Superior temporal gyrus (tissue), 1 donor: ENCODE data around the gene PPM1H.
"Not testable (repeated sequence)": the region's sequence is repeated elsewhere in the genome, so short reads cannot be mapped to it uniquely, and the experiment has no call there.

ENCODE experiments used
- DNase-seq: peaks from one replicate; pipeline ENCODE4 v3.0.0-alpha.2; 2016; ENCODE audit errors: extremely low spot score

PPM1H gene

GRCh38 chr12:62909340-62909739, 25.6 kb downstream of the PPM1H start:
- no peak for DNase-seq

DNA sequence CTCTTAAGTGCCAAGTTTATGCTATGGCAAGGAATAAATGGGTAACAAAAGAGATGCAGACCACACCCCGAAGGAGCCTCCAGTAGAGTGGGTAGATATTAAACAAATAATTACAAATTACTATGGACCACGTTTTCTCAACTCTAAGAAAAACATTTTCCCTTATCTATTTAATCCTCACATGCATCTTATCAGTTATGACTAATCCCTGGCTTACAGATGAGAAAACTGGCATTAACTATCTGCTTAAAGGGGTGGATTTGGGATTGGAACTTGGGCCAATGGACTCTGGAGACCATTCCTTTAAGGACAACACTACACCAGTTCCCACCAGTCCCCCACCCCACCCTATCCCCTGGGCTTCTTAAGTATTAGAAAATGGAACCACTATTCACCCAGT, 26.3 kb downstream of the PPM1H start:
- DNase-seq = no peak

GRCh38 chr12:62907561-62907960, 27.4 kb downstream of the PPM1H start:
- DNase-seq = peak; percentile 51

- DNase-seq = no peak
Measured at GRCh38 chr12:62907078-62907477, 27.9 kb downstream of the PPM1H start.

DNA sequence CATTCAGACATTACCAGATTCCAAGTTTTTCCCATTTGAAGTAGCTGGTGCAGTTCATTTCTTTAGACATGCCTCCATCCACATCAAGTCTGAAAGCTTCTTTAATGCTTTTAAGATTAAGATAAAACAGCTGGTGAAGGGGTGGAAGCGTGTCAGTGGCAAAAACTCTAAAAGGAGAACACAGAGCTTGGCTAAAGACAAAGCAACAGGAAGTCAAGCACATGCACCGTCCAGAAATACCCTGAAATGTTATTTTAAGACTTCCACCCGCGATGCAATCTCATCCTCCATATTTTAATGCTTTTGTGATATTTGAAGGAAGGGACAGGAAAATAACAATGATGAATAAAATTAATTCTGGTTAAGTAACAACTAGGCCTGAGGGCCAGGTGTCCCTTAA, 31.8 kb downstream of the PPM1H start:
- DNase-seq = peak; percentile 61

- no peak for DNase-seq
Measured at GRCh38 chr12:62900686-62901272, 34.2 kb downstream of the PPM1H start.

- no peak for DNase-seq
Measured at GRCh38 chr12:62899568-62900390, 35.2 kb downstream of the PPM1H start.

GRCh38 chr12:62898526-62898925, 36.4 kb downstream of the PPM1H start:
- no peak for DNase-seq

GRCh38 chr12:62895351-62895877, 39.5 kb downstream of the PPM1H start:
- DNase-seq = no peak

GRCh38 chr12:62893276-62893675, 41.7 kb downstream of the PPM1H start:
- no peak for DNase-seq

DNA sequence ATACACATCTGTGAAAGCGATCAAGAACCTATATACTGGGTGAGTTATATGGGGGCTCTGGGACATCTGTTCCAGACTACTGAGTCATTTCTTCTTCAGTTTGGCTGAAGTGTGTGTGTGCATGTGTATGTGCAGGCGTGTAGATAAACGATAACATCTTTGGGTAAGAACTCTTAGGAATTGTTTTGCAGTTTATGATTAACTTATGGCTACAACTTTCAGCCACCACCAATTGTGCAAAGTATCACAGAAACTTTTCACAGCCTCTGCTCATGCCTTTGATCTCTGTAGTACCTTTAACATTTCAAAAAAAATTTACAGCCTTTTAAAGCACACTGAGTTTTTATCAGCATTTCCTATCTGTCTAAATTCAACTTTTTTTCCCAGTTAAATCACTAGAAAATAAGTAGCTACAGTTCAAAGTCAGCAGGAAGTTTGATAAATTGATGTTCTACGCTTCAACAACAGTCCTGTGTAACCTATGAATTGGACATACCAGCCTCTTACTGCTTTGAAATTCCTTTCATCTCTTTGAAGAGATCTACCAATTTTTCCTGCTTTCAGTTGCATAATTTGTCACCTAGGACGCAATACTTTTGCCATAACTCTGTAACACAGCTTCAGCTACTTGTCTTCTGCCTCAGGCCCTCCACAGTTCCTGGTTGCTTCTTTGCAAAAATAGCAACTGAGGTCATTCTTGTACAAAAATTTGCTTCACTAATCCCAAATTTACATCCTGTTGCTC, 43.0 kb downstream of the PPM1H start:
- DNase-seq = no peak

GRCh38 chr12:62888454-62889110, 46.4 kb downstream of the PPM1H start:
- DNase-seq = no peak

GRCh38 chr12:62886796-62887195, 48.2 kb downstream of the PPM1H start:
- DNase-seq = no peak

- DNase-seq = no peak
Measured at GRCh38 chr12:62885242-62885641, 49.7 kb downstream of the PPM1H start.

GRCh38 chr12:62884832-62885231, 50.1 kb downstream of the PPM1H start:
- DNase-seq = not testable (repeated sequence)

DNA sequence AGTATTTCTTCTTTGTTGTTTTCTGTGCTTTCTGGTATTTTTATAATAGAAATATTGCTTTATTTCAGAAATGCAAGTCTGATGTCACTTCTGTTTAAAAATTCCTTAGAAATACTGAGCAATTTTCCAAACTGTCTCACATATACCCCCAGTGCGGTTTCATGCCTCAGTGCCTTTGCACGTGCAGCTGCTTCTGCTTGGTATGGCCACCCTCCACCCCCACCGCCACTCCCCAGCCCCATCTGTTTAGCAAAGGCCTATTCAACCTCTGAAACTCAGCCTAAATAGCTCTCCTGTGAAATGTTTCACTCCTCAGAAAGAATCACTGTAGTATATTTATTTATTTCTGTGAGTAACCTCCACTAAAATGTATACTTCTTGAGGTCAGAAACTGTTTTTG, 52.3 kb downstream of the PPM1H start:
- no peak for DNase-seq

GRCh38 chr12:62882140-62882539, 52.8 kb downstream of the PPM1H start:
- DNase-seq = no peak

DNA sequence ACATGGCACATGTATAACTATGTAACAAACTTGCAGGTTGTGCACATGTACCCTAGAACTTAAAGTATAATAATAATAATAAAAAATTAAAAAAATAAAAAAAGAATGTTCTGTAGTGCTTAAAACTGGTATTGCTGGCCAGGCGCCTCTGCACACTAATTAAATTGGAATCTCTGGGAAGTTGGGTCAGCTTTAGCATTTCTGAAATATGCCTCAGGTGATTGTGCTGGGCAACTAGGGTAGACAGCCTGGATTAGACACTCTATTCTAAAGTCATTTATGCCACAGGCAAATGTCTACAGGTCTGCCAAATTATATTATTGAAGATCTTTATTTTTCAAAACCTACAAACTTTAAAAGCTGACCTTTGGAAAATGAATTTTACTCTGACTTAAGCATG, 55.3 kb downstream of the PPM1H start:
- no peak for DNase-seq

- not testable (repeated sequence) for DNase-seq
Measured at GRCh38 chr12:62879228-62879627, 55.7 kb downstream of the PPM1H start.

DNA sequence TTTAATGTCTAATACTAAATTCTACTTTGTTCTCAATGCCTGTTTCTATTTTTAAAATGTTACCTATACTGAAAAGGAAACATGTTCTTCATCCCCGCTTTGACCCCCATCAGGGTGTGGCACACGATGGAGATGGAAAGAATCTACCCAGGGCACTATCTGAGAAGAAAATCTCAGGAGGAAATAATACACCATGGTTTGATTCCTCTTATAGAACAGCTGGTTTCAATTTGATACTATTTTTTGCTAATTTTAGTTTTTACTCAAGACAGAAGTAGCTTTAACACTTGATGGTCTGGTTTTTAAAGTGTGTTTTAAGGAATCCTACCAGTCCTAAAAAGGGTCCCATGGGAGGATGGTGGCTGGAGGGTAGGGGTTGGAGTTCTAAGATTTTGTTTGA, 56.7 kb downstream of the PPM1H start:
- no peak for DNase-seq

- peak; percentile 64 for DNase-seq
Measured at GRCh38 chr12:62876938-62877548, 57.9 kb downstream of the PPM1H start.
